T-helper 2 cell treated with Interferon-gamma antibody and Interleukin-4, amounts not matched to agents 5 μg/mL and 100 μg/mL, for 36 hours (primary cell): ENCODE data around the gene BCL2L1.

Experiments used
- DNase-seq: peaks from one replicate; pipeline ENCODE4 v3.0.0; 2021; ENCODE audit warnings: low spot score
- H3K27ac Mint-ChIP-seq: one replicate; pipeline ENCODE4 v1.8.0; 2021; ENCODE audit warnings: mild to moderate bottlenecking, mixed read lengths
- H3K27me3 Mint-ChIP-seq: one replicate; pipeline ENCODE4 v1.8.0; 2021; ENCODE audit warnings: low read depth, mixed read lengths
- H3K36me3 Mint-ChIP-seq: one replicate; pipeline ENCODE4 v1.8.0; 2021; ENCODE audit warnings: low read depth, mixed read lengths
- H3K4me1 Mint-ChIP-seq: one replicate; pipeline ENCODE4 v1.8.0; 2021; ENCODE audit warnings: low read depth, mixed read lengths
- H3K4me3 Mint-ChIP-seq: one replicate; pipeline ENCODE4 v1.8.0; 2022; ENCODE audit warnings: mild to moderate bottlenecking, moderate library complexity, mixed read lengths
- H3K9me3 Mint-ChIP-seq: one replicate; pipeline ENCODE4 v1.8.0; 2021; ENCODE audit warnings: mixed read lengths

The BCL2L1 gene

DNA sequence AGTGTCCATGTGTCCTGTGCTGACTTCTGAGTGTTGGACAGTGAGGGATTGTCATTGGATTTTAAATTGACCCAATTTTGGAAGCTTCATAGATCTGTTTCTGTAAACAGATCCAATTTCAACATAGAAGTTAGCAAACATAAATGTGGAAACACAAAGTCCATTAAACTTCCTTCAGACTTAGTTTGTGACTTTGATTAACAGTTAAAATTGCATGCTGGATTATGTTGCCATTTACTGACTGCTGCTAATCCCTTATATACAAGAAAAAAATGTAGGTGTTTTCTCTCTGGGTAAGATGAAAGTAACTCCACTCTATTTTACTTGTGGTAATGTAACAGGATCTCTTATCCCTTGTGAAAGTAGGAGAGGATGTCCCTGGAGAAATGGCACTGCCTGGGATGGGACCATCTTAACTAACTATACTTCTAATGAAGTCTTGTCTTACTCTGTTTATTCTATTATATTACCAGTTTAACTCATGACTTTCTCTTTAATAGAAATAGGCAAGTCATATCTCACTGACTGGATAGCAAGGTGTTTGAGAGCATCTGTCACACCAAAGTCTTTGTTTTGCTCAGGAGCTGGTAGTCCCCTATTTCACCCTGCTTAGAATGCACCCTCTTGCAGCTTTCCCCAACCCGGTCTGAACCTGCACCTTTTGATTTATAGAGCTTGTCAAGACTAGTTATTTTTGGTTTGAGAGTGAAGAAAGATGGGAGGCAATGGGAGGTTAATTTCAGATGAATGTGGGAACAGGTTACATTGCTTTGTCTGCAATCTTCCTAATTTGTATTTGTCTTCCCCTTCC lies 23.6 kb upstream of the BCL2L1 start:
- no peak overlapping the region for H3K4me3 Mint-ChIP-seq
- peaks cover 21% of the 10 kb centered on the region for H3K4me1 Mint-ChIP-seq
- H3K27ac Mint-ChIP-seq, result peak overlapping the region; percentile 69
- H3K27me3 Mint-ChIP-seq, result no peaks in the 10 kb centered on the region
- H3K9me3 Mint-ChIP-seq, result no peaks in the 10 kb centered on the region
- no peak for DNase-seq
- H3K36me3 Mint-ChIP-seq, result peaks cover 44% of the 10 kb centered on the region

DNA sequence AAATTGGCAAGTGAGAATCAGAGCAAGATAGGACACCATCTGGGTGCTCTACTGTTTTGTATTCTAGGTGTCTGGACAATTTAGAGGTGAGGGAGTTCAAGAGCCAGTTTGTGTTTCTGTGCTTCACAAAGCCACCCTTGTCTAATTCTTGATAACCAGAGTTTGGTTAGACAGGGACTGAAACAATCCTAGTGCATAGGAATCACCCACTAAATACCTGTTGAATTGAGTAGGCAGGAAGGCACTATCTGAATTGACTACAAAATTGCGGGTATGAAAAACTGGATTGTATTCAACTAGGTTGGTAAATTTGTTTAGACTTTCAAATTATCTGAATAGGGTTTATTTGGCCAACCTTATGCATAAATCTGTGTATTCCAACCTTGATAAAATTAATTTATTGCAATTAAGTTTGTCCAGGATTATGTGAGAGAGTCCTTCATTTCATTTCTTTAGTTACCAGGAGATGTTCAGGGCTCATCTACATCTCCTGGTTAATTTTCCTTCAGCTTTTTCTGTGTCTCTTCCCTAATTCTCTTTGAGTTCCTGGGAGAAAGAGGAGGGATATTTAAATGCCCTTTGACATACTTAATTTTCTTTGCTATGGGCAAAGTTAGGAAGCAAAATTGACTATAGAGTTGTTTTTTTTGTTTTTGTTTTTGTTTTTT lies 18.1 kb upstream of the BCL2L1 start:
- peaks cover 5% of the 10 kb centered on the region for H3K4me1 Mint-ChIP-seq
- H3K4me3 Mint-ChIP-seq, result no peak overlapping the region
- no peak overlapping the region for H3K27ac Mint-ChIP-seq
- no peaks in the 10 kb centered on the region for H3K27me3 Mint-ChIP-seq
- H3K36me3 Mint-ChIP-seq, result peaks cover 21% of the 10 kb centered on the region
- DNase-seq, result no peak
- H3K9me3 Mint-ChIP-seq, result no peaks in the 10 kb centered on the region

- Mint-ChIP-seq H3K36me3 (peaks cover 17% of the 10 kb centered on the region), H3K4me3 (no peak overlapping the region), H3K27me3 (no peaks in the 10 kb centered on the region), H3K4me1 (peaks cover 3% of the 10 kb centered on the region), H3K9me3 (no peaks in the 10 kb centered on the region), H3K27ac (no peak overlapping the region)
- DNase-seq, result peak; percentile 37
Measured at GRCh38 chr20:31740208-31740607, 17.5 kb upstream of the BCL2L1 start.

GRCh38 chr20:31739550-31739977 lies 16.9 kb upstream of the BCL2L1 start:
- H3K4me1 Mint-ChIP-seq, result peaks cover 5% of the 10 kb centered on the region
- H3K4me3 Mint-ChIP-seq, result no peak overlapping the region
- DNase-seq, result no peak
- H3K9me3 Mint-ChIP-seq, result no peaks in the 10 kb centered on the region
- H3K27me3 Mint-ChIP-seq, result no peaks in the 10 kb centered on the region
- H3K36me3 Mint-ChIP-seq, result peaks cover 14% of the 10 kb centered on the region
- H3K27ac Mint-ChIP-seq, result no peak overlapping the region

GRCh38 chr20:31738729-31739549 lies 16.3 kb upstream of the BCL2L1 start, which contains the start of gene TPX2:
Gene TPX2 (plus strand): TSS chr20:31739290. CDS start chr20:31757477, 18,187 bp downstream.
- Mint-ChIP-seq H3K27me3 (no peaks in the 10 kb centered on the region), H3K9me3 (no peaks in the 10 kb centered on the region), H3K36me3 (peaks cover 11% of the 10 kb centered on the region), H3K4me1 (peaks cover 5% of the 10 kb centered on the region), H3K27ac (no peak within 1 kb of the TSS), H3K4me3 (no peak within 1 kb of the TSS)
- peak; percentile 88 for DNase-seq

DNA sequence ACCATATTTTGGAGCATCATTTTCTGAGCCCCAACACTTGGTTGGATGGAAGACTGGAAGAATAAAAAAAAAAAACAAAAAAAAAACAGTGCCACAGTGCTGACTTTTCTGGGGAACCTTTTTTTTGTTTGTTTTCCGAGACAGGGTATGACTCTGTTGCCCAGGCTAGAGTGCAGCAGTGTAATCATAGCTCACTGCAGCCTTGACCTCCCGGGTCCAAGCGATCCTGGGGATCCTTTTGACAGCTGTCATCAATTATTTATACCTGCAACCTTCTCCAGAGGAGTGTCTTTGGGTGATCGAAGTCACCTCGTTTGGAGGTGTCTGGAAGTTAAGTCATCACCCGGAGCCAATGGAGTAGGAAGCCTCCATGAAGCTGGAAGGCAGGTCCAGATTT lies 8.7 kb upstream of the BCL2L1 start:
- Mint-ChIP-seq H3K36me3 (no peaks in the 10 kb centered on the region), H3K4me1 (peaks cover 2% of the 10 kb centered on the region), H3K4me3 (no peak overlapping the region), H3K27ac (no peak overlapping the region), H3K27me3 (peaks cover 5% of the 10 kb centered on the region), H3K9me3 (no peaks in the 10 kb centered on the region)
- no peak for DNase-seq

DNA sequence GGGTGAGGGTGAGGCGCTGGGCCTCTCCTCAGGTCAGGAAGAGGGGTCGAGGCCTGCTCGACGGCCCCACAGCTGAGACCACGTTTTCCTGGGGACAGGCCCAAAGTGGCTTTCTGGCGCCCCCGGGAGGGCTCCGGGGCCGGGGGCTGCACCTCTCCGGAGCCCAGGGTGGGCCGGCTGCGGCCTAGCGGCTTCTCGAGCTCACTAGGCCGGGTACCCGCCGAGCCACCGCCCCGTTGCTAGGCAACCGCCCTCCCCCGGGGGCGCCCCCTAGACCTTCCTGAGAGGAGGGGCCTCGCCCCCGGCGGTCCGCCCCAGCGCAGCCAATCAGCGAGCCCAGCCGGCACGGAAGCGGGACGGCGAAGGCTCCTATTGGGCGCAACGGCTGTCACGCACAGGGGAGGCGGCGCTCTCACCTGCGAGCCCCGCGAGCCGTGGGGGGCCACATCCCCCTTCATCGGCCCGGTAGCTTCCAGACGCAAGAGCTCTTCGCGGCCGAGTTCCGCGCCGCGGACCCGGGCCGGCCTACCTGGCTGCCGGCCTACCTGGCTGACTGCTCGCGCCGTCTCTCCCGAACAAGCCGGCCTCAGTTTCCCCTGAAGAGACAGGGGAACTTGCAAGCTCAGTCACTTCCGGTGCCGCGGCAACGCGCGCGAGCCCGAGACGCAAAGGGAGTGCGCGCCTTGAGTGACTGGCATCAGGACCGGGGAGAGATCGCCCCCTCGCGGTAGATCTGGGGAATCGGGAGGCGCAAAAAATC lies 831 bp upstream of the BCL2L1 start:
- no peaks in the 10 kb centered on the region for H3K27me3 Mint-ChIP-seq
- H3K4me1 Mint-ChIP-seq, result peaks cover 26% of the 10 kb centered on the region
- DNase-seq, result peak; percentile 98
- peak overlapping the region; percentile 94 for H3K4me3 Mint-ChIP-seq
- no peaks in the 10 kb centered on the region for H3K9me3 Mint-ChIP-seq
- peaks cover 40% of the 10 kb centered on the region for H3K36me3 Mint-ChIP-seq
- peak overlapping the region; percentile 95 for H3K27ac Mint-ChIP-seq

DNA sequence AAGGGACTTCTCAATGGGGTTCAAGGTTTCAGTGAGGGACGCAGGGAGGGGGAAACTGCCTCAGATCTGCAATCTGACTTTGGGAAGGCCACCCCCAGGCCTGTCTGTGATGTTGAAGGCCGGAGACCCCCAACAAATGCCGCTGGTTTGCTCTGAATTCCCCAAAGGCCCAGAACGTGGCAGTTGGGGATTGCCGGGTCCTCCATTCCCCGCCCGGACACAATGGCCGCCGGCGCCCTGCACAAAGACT lies 326 bp upstream of the BCL2L1 start:
- H3K36me3 Mint-ChIP-seq, result peaks cover 41% of the 10 kb centered on the region
- H3K27ac Mint-ChIP-seq, result peak overlapping the region; percentile 95
- peak overlapping the region; percentile 94 for H3K4me3 Mint-ChIP-seq
- no peak for DNase-seq
- no peaks in the 10 kb centered on the region for H3K27me3 Mint-ChIP-seq
- H3K9me3 Mint-ChIP-seq, result no peaks in the 10 kb centered on the region
- H3K4me1 Mint-ChIP-seq, result peaks cover 27% of the 10 kb centered on the region

GRCh38 chr20:31721408-31722256 lies 1.0 kb downstream of the BCL2L1 start:
- peak; percentile 34 for DNase-seq
- Mint-ChIP-seq H3K4me3 (peak overlapping the region; percentile 94), H3K9me3 (no peaks in the 10 kb centered on the region), H3K36me3 (peaks cover 53% of the 10 kb centered on the region), H3K27me3 (no peaks in the 10 kb centered on the region), H3K27ac (peak overlapping the region; percentile 95), H3K4me1 (peaks cover 41% of the 10 kb centered on the region)

DNA sequence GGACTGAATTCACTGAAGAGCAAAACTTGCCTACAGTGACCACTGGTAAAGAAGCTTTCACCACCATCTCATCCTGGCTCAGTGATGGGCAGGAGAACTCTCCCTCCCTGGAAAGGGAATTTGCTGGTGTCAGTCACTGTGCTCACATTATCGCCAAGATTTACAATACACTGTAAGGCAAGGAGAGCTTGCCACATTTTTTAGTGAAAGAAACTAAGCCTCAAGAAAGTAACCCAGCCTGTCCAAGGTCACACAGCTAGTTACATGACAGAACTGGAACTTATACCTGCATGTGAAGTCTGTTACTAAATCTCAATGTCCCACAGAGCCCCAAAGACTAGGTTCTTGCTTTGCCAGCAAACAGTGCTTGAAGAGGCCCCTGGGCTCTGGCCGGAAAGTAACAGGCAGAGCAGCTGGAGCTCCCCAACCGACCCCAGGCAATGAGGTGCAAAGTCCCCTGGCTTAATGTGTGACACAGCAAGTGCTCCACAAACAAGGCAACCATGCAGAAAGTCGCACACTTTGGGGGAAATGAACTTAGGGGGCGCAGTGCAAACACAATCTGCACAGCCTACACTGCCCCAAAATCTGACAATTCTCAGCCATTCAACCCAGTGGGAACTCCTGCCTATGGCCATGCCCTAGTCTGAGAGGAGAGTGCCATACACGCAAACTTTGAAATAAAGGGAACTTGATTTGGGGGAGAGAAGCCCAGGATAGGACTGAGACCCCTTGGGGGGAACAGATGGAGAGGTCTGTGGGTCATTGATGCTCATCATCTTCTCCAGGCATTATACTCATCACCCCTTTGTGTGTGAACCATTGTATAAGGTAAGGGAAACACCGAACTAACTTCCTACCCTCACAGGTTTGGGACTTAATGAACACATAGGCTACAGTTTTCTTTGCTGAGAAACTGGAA lies 1.9 kb downstream of the BCL2L1 start:
- H3K27ac Mint-ChIP-seq, result peak overlapping the region; percentile 95
- H3K27me3 Mint-ChIP-seq, result no peaks in the 10 kb centered on the region
- no peaks in the 10 kb centered on the region for H3K9me3 Mint-ChIP-seq
- peaks cover 60% of the 10 kb centered on the region for H3K36me3 Mint-ChIP-seq
- DNase-seq, result peak; percentile 17
- H3K4me3 Mint-ChIP-seq, result peak overlapping the region; percentile 94
- peaks cover 50% of the 10 kb centered on the region for H3K4me1 Mint-ChIP-seq

DNA sequence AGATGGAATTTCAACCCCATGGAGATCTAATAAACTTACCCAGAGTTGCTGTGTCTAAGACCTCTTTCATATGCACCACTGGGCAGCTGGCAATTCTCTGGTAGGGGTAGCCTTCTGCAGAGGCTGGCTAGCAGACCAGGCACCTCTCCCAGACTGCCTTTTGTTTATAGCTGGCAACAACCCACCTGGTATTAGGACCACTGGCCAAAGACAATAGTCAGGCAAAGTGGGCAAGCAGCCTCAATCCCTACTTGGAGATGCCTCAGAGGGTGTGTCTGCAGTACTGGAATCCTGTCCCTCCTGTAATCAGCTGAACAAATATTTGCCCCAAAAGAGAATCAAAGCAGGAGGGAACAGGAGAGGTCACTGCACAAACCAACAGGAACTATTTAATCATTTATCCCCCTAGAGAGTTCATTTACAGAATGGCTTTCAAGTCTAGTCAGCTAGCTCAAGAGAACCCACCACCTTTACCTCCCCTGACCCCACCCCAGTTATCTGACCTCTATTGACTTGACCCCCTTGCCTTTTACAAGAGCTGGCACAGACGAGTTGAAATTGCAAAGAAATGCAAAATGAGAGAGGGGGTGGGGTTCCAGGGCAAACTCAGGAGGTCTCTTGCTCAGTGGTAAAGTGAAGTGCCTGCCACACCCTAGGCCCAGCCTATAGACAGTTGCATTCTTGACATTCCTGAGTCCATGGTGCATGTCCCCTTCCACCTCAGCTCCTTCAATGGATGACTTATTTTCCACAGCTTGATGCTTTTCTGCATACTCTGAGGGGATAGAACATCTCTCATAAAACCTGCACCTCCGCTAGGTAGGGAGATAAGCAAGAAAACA lies 2.8 kb downstream of the BCL2L1 start:
- Mint-ChIP-seq H3K36me3 (peaks cover 66% of the 10 kb centered on the region), H3K27ac (peak overlapping the region; percentile 76), H3K4me3 (peak overlapping the region; percentile 94), H3K9me3 (no peaks in the 10 kb centered on the region), H3K4me1 (peaks cover 57% of the 10 kb centered on the region), H3K27me3 (no peaks in the 10 kb centered on the region)
- no peak for DNase-seq
